AG04449 (cell line): ENCODE results near the gene NUDT19.
A peak's percentile ranks its signal among the peaks of the same experiment; 100 is the strongest.

Experiments
- CTCF ChIA-PET: fragments of 350-600 bp; formaldehyde crosslinking; extraction: SDS; loops from one replicate; lab custom pipeline; 2021; ENCODE audit warnings: antibody characterized with exemption; lab: Yijun Ruan, JAX
- POLR2A ChIA-PET: fragments of 400-600, 350-600 bp; formaldehyde crosslinking; extraction: SDS; loops from one replicate; lab custom pipeline; 2020; ENCODE audit warnings: antibody characterized with exemption, inconsistent platforms; lab: Yijun Ruan, JAX
- DNase-seq: peaks from one replicate; pipeline ENCODE4 v3.0.0-alpha.2; 2010; ENCODE audit warnings: low read depth, low spot score
- H3K4me3 ChIP-seq: 2 replicates; pipeline ENCODE4 v1.5.1; 2011; ENCODE audit warnings: low read depth, mild to moderate bottlenecking, control low read depth, low read length
- TF ChIP-seq, protein P1 (sequence below): IDR thresholded peaks from one replicate; pipeline ENCODE4 v1.5.1; 2011; ENCODE audit warnings: mild to moderate bottlenecking, moderate library complexity, low read length, control low read depth, inconsistent platforms; ENCODE audit not compliant: insufficient read depth; ENCODE audit errors: missing control alignments

NUDT19 gene

DNA sequence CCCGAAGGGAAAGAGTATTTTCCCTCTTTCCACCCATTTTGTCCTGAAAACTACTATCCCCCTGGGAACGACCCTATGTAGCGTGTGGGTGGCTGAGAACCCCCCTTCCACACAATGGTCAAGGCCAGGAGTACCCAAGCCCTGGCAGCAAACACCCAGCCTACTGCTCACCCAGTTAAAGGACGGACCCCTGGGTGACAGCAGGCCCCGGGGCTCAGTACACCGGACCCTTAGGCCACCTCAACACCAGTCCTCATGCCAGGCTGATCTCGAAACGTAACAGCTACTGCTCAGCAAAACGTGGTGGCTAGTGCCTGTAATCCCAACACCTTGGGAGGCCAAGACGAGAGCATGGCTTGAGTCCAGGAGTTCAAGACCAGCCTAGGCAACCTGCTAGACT is 18.0 kb upstream of the NUDT19 start:
- DNase-seq: no peak
- CTCF ChIA-PET: interaction anchor here (1.0 kb wide), 1 partner anchor 303 kb away, joined by 3 read pairs; no protein-coding TSS in a partner anchor
- POLR2A ChIA-PET: no interaction called here
- H3K4me3 ChIP-seq: peak overlapping the region; percentile 95
- TF ChIP-seq, protein P1, sequence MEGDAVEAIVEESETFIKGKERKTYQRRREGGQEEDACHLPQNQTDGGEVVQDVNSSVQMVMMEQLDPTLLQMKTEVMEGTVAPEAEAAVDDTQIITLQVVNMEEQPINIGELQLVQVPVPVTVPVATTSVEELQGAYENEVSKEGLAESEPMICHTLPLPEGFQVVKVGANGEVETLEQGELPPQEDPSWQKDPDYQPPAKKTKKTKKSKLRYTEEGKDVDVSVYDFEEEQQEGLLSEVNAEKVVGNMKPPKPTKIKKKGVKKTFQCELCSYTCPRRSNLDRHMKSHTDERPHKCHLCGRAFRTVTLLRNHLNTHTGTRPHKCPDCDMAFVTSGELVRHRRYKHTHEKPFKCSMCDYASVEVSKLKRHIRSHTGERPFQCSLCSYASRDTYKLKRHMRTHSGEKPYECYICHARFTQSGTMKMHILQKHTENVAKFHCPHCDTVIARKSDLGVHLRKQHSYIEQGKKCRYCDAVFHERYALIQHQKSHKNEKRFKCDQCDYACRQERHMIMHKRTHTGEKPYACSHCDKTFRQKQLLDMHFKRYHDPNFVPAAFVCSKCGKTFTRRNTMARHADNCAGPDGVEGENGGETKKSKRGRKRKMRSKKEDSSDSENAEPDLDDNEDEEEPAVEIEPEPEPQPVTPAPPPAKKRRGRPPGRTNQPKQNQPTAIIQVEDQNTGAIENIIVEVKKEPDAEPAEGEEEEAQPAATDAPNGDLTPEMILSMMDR: no peak

DNA sequence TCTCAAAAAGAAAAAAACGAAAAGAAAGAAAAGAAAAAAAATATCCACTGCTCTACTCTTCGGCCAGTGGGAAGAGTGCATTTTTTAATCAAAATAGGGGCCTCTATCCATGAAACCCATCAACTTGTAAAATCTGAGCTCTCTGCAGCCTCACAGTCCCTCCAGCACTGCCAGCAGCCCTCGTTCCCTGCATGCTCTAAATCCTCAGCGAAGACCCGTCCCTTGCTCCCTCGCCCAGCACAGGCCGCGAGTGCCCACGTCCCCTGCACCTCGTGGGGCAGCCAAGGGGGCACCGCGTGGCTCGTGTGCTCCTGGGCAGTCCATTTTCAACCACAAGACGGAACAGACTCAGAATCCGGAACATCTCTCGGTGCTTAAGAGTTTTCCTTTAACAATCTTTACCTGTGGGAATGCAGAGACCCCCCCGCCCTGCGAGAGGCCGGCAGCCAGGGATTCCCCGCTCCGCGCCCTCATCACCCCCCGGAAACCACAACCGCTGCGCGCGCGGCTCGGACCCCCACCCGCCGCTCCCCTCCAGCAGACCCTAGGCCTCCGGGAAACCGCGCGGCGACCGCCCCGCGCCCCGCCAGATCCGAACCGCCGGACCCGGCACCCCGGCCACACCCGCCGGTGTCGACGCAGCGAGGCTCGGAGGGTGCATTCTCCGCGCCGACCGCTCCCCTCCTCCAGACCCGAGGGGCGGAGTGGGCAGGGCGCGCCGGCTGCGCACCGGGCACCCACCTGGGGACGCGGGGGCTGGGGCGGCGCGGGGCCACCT is 17.3 kb upstream of the NUDT19 start:
- CTCF ChIA-PET: interaction anchor here (1.0 kb wide), 1 partner anchor 74 kb away, joined by 4 read pairs; no protein-coding TSS in a partner anchor
- POLR2A ChIA-PET: interaction anchor here (0.6 to 0.9 kb wide), 2 partner anchors 17 to 417 kb away, joined by 3 read pairs; partner anchors contain the start of gene NUDT19
- TF ChIP-seq, protein P1: no peak
- no peak for DNase-seq
- H3K4me3 ChIP-seq: peak overlapping the region; percentile 95

DNA sequence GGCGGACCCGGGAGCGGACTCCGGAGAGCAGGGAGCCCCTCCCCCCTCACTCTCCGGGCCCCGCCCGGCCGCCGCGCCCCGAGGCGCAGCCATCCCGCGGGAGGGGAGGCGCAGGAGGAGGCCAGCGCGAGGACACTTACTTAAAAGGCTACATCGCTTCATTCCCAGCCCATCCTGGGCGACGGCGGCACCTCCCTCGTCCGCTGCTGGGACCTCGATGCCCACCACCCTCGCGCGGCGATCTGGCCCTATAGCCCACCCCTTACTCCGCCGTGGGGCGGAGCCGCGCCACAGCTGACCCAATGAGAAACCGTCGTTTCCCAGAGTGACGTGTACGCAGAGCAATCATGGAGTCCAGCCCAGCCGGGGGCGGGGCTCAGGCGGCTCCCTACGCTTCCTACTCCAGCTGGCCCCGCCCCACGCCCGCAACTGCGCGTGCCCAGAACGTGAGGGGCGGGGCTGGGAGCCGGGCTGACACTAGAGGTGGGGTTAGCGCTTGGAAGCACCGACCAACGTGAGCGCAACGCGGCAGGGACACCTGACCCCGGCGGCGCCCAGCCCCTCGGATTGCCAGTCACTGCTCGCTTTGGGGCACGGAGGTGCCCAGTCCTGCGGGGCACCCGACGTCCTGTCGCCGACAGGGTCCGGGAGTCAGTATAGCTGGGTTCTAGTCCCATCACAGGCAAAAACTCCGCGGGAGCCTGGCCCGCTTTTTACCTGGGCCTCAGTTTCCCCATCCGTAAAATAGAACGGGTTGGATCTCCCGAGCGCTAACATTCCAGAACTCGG is 16.5 kb upstream of the NUDT19 start, which contains the start of gene ANKRD27:
TSS of gene ANKRD27 (minus strand) at position 250 of the 789 bp plus-strand sequence. CDS start 16,165 bp downstream, outside the sequence.
- TF ChIP-seq, protein P1: no peak
- CTCF ChIA-PET: interaction anchor here (1.0 kb wide), 1 partner anchor 75 kb away, joined by 4 read pairs; no protein-coding TSS in a partner anchor
- POLR2A ChIA-PET: interaction anchor here (0.6 to 0.9 kb wide), 2 partner anchors 16 to 416 kb away, joined by 3 read pairs; partner anchors contain the start of gene NUDT19
- peak; percentile 71 for DNase-seq
- peak within 1 kb of the TSS; percentile 95 for H3K4me3 ChIP-seq

DNA sequence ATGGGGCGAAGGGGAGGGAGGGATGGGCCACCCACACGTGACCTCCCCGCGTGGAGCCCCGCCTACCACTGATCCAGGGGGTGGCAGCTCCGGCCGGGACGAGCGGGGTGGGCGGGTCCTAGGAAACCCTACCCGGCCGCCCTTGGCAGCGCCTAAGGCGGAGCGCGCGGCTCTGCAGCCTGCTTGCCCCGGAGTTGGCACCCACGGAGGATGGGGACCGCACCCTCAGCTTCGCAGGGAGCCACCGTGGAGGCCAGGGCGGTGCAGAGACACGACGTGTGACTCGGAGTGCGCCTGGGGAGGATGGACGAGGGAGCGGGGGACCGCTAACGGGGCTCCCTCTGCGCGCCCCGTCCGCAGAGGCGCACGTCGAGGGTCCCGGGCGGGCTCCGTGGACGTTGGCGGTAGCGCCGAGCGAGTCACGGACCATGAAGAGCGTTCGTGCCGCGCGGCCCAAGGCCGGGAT is 15.9 kb upstream of the NUDT19 start, which contains the start of gene RGS9BP:
TSS of gene RGS9BP (plus strand) at position 129 of the 466 bp plus-strand sequence. CDS start 416 bp downstream, outside the sequence.
- no peak for DNase-seq
- H3K4me3 ChIP-seq: peak within 1 kb of the TSS; percentile 95
- ChIA-PET POLR2A (interaction anchor here (0.9 kb wide), 1 partner anchor 16 kb away, joined by 3 read pairs; the partner anchor contains the start of gene NUDT19), CTCF (interaction anchor here (1.0 kb wide), 1 partner anchor 76 kb away, joined by 4 read pairs; no protein-coding TSS in a partner anchor)
- TF ChIP-seq, protein P1: no peak

DNA sequence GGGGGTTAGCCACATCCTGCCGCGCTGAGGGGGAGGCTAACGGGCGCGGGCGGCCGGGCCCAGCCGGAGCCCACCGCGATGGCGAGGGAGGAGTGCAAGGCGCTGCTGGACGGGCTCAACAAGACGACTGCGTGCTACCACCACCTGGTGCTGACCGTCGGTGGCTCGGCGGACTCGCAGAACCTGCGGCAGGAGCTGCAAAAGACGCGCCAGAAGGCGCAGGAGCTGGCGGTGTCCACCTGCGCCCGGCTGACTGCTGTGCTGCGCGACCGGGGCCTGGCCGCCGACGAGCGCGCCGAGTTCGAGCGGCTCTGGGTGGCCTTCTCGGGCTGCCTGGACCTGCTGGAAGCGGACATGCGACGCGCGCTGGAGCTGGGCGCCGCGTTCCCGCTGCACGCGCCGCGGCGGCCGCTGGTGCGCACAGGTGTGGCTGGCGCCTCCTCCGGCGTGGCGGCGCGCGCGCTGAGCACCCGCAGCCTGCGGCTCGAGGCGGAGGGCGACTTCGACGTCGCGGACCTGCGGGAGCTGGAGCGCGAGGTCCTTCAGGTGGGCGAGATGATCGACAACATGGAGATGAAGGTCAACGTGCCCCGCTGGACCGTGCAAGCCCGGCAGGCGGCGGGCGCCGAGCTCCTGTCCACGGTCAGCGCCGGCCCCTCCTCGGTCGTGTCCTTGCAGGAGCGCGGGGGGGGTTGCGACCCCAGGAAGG is 15.3 kb upstream of the NUDT19 start:
- ChIA-PET POLR2A (no interaction called here), CTCF (no interaction called here)
- DNase-seq: no peak
- peak overlapping the region; percentile 90 for H3K4me3 ChIP-seq
- TF ChIP-seq, protein P1: no peak
